ENCODE data around the gene CACNA2D1. TPM values are rescaled to one million over a fixed set of nuclear protein-coding genes. Genes with fewer than 3 reads are reported as not detected.

CACNA2D1 gene
- total and polyA plus RNA-seq, 7 experiments from 2014 or later: not detected

DNA sequence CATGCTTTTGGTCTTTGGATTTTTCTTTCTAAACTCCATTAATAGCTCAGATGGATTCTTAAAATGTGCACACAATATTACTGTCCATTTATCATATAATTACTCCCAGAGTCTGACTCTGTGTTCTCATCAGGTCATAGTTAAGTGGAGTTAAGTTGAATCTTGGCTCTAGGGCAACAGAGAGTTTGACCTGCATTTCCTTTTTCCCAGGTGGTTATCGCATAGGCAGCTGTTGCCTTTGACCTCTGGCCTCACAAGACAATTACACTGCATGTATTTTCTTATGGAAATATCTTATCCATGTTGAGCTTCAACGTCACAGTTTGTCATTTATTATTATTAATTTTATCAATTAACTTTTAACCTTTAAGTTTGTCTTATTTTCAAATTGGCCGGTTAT, 436.3 kb downstream of the CACNA2D1 start:
- Mint-ChIP-seq H3K9me3 (peaks cover 0 to 2% (median 0%) of the 10 kb centered on the region in 11 donors), H3K36me3 (no peaks in the 10 kb centered on the region), H3K27ac (no peak overlapping the region), H3K4me1 (no peaks in the 10 kb centered on the region), H3K4me3 (no peak overlapping the region), H3K27me3 (no peaks in the 10 kb centered on the region)
- ChIA-PET CTCF (no interaction called here), POLR2A (no interaction called here)
- intact Hi-C loops (cut with micrococcal nuclease): no loop called here
- Histone ChIP-seq H3K4me1 (ENCODE audit: control insufficient read depth in 2 of 2, insufficient read depth in 2 of 2, low read length in 2 of 2) (no peaks in the 10 kb centered on the region), H3K27ac (ENCODE audit: low read depth, low read length) (no peak overlapping the region), H3K27me3 (ENCODE audit: control insufficient read depth in 2 of 2, insufficient read depth in 2 of 2, low read length in 2 of 2) (no peaks in the 10 kb centered on the region), H3K9me3 (ENCODE audit: control insufficient read depth in 2 of 3, low read length in 3 of 3) (no peaks in the 10 kb centered on the region), H3K36me3 (ENCODE audit: control insufficient read depth in 2 of 3, insufficient read depth in 3 of 3, low read length in 3 of 3) (no peaks in the 10 kb centered on the region), H3K4me3 (ENCODE audit: low read length) (no peak overlapping the region)
- DNase-seq: no peak
- no peak for ATAC-seq

DNA sequence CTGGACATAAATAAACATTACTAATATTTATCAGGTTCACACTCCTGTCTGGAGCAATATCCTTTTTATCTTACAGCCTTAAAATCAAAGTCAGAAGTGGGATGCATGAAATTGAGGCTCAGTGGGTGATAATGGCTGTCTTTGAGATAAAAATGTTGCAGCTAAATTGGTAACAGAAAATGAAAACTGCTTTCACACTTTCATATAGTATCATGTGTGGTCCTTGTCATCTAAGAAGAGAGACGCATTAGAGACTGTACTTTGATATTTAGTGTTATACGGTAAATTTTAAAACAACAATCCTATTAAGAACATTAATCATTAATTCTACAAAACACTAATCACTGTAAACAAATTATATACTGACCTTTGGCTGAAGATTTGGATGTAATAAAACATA, 438.5 kb downstream of the CACNA2D1 start:
- Histone ChIP-seq H3K27me3 (ENCODE audit: control insufficient read depth in 2 of 2, insufficient read depth in 2 of 2, low read length in 2 of 2) (no peaks in the 10 kb centered on the region), H3K4me1 (ENCODE audit: control insufficient read depth in 2 of 2, insufficient read depth in 2 of 2, low read length in 2 of 2) (no peaks in the 10 kb centered on the region), H3K27ac (ENCODE audit: low read depth, low read length) (no peak overlapping the region), H3K36me3 (ENCODE audit: control insufficient read depth in 2 of 3, insufficient read depth in 3 of 3, low read length in 3 of 3) (no peaks in the 10 kb centered on the region), H3K9me3 (ENCODE audit: control insufficient read depth in 2 of 3, low read length in 3 of 3) (no peaks in the 10 kb centered on the region), H3K4me3 (ENCODE audit: low read length) (no peak overlapping the region)
- Mint-ChIP-seq H3K27me3 (no peaks in the 10 kb centered on the region), H3K36me3 (no peaks in the 10 kb centered on the region), H3K4me3 (no peak overlapping the region), H3K9me3 (peaks cover 0 to 2% (median 0%) of the 10 kb centered on the region in 11 donors), H3K27ac (no peak overlapping the region), H3K4me1 (no peaks in the 10 kb centered on the region)
- DNase-seq (no peak), ATAC-seq (no peak)
- POLR2A ChIA-PET: no interaction called here
- CTCF ChIA-PET: no interaction called here
- intact Hi-C loops (cut with micrococcal nuclease): no loop called here

DNA sequence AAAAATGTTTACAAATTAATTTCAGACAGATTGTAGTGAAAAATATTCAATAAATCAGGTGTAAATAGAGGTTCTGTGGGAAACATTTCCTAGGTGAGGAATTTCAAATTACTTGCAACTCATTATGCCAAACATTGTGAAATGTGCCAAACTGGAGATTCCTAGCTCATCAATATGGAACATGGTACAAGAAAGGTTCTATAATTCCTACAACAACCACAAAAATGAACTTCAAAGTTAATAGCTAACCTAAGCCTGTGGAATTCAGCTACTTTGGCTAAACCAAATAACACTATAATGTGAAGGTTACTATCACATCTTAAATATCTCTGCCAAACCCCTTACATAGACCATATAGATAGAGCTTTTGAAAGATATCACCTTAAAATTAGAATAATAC, 450.4 kb downstream of the CACNA2D1 start:
- Histone ChIP-seq H3K9me3 (ENCODE audit: control insufficient read depth in 2 of 3, low read length in 3 of 3) (no peaks in the 10 kb centered on the region), H3K27ac (ENCODE audit: low read depth, low read length) (no peak overlapping the region), H3K4me1 (ENCODE audit: control insufficient read depth in 2 of 2, insufficient read depth in 2 of 2, low read length in 2 of 2) (no peaks in the 10 kb centered on the region), H3K27me3 (ENCODE audit: control insufficient read depth in 2 of 2, insufficient read depth in 2 of 2, low read length in 2 of 2) (no peaks in the 10 kb centered on the region), H3K4me3 (ENCODE audit: low read length) (no peak overlapping the region), H3K36me3 (ENCODE audit: control insufficient read depth in 2 of 3, insufficient read depth in 3 of 3, low read length in 3 of 3) (no peaks in the 10 kb centered on the region)
- no peaks in the 10 kb centered on the region for H3K36me3 Mint-ChIP-seq
- intact Hi-C loops (cut with micrococcal nuclease): no loop called here
- DNase-seq (no peak), ATAC-seq (no peak)
- ChIA-PET CTCF (no interaction called here), POLR2A (no interaction called here)
- no peak overlapping the region for H3K4me3 Mint-ChIP-seq
- H3K4me1 Mint-ChIP-seq: no peaks in the 10 kb centered on the region
- H3K27ac Mint-ChIP-seq: no peak overlapping the region
- no peaks in the 10 kb centered on the region for H3K9me3 Mint-ChIP-seq
- H3K27me3 Mint-ChIP-seq: no peaks in the 10 kb centered on the region

DNA sequence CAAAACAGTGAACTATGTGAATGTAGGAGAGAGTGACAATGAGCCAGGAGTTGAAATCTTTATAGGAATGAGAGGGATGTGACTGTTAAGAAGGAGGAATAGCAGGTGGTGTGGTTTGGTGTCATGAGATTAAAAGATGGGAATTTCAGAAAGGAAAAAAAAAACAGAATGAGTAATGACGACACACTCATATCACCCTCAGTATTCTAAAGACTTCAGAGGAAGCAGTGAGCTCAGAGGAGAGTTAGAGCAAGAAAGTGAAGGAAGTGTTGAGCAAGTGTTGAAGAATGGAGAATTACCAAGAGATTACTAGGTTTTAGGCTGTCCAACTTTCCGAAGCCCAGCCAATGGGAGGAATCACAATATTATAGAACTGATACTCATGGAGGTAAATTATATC, 453.2 kb downstream of the CACNA2D1 start:
- POLR2A ChIA-PET: no interaction called here
- Histone ChIP-seq H3K36me3 (ENCODE audit: control insufficient read depth in 2 of 3, insufficient read depth in 3 of 3, low read length in 3 of 3) (no peaks in the 10 kb centered on the region), H3K27me3 (ENCODE audit: control insufficient read depth in 2 of 2, insufficient read depth in 2 of 2, low read length in 2 of 2) (no peaks in the 10 kb centered on the region), H3K9me3 (ENCODE audit: control insufficient read depth in 2 of 3, low read length in 3 of 3) (no peaks in the 10 kb centered on the region), H3K4me1 (ENCODE audit: control insufficient read depth in 2 of 2, insufficient read depth in 2 of 2, low read length in 2 of 2) (no peaks in the 10 kb centered on the region), H3K4me3 (ENCODE audit: low read length) (no peak overlapping the region), H3K27ac (ENCODE audit: low read depth, low read length) (no peak overlapping the region)
- ATAC-seq (no peak), DNase-seq (no peak)
- Mint-ChIP-seq H3K4me3 (no peak overlapping the region), H3K27ac (no peak overlapping the region), H3K36me3 (no peaks in the 10 kb centered on the region), H3K4me1 (no peaks in the 10 kb centered on the region), H3K9me3 (no peaks in the 10 kb centered on the region), H3K27me3 (no peaks in the 10 kb centered on the region)
- intact Hi-C loops (cut with micrococcal nuclease): no loop called here
- CTCF ChIA-PET: no interaction called here

DNA sequence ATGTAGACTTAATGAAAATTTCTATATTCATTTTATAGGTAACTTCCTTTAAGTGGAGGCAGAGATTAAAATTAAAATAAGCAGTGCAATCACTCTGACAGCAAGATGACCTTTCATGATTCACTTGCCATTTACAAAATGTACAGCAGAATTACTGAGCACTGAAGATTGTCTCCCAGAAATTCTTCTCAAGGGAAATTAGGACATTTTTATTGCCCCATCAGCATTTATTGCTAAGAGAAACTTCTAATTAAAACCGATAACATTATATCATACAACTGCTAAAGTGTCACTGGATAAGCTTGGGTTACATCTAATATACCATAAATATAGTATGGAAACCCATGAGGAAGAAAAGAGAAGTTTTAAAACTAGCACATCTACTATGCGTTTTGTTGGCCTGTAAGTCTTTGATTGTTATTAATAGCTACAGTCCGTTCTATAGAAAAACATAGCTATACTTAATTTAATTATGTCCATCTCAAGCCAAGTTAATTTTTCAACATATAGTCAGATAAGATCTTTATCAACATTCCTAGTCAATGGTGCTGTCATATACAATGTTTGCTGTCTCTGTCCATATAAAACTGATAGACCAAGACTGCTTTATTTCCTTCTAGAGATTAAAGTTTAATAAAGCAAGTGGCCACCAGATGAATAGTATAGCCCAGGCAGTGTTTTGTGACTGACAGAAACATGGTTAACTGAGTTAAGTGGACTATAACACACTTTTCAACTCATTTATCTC, 456.7 kb downstream of the CACNA2D1 start:
- no peak overlapping the region for H3K4me3 ChIP-seq (ENCODE audit: low read length)
- ChIA-PET CTCF (no interaction called here), POLR2A (no interaction called here)
- H3K9me3 ChIP-seq (ENCODE audit: control insufficient read depth in 2 of 3, low read length in 3 of 3): no peaks in the 10 kb centered on the region
- Mint-ChIP-seq H3K9me3 (no peaks in the 10 kb centered on the region), H3K27ac (no peak overlapping the region), H3K27me3 (no peaks in the 10 kb centered on the region), H3K4me3 (no peak overlapping the region), H3K36me3 (no peaks in the 10 kb centered on the region), H3K4me1 (no peaks in the 10 kb centered on the region)
- intact Hi-C loops (cut with micrococcal nuclease): no loop called here
- ATAC-seq (no peak), DNase-seq (no peak)
- H3K27ac ChIP-seq (ENCODE audit: low read depth, low read length): no peak overlapping the region
- no peaks in the 10 kb centered on the region for H3K4me1 ChIP-seq (ENCODE audit: control insufficient read depth in 2 of 2, insufficient read depth in 2 of 2, low read length in 2 of 2)
- no peaks in the 10 kb centered on the region for H3K27me3 ChIP-seq (ENCODE audit: control insufficient read depth in 2 of 2, insufficient read depth in 2 of 2, low read length in 2 of 2)
- no peaks in the 10 kb centered on the region for H3K36me3 ChIP-seq (ENCODE audit: control insufficient read depth in 2 of 3, insufficient read depth in 3 of 3, low read length in 3 of 3)

DNA sequence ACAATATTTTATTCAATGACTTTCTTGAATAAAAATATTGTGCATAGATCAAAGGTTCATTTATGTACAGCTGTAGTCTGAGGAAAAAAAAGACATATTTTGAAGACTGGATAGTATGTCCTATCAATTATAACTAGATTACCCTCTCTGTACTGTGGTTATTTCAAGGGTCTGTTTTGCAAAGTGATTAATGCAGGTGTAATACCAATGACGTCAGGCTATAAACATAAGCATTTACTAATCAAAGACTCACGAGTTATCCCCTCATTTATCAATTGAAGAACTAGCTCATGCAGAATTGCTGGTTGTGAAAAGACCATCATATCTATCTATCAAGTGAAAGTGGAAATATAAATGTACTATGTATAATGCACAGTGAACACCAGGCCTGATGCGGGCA, 460.2 kb downstream of the CACNA2D1 start:
- Histone ChIP-seq H3K4me1 (ENCODE audit: control insufficient read depth in 2 of 2, insufficient read depth in 2 of 2, low read length in 2 of 2) (no peaks in the 10 kb centered on the region), H3K4me3 (ENCODE audit: low read length) (no peak overlapping the region), H3K9me3 (ENCODE audit: control insufficient read depth in 2 of 3, low read length in 3 of 3) (no peaks in the 10 kb centered on the region), H3K27me3 (ENCODE audit: control insufficient read depth in 2 of 2, insufficient read depth in 2 of 2, low read length in 2 of 2) (no peaks in the 10 kb centered on the region), H3K36me3 (ENCODE audit: control insufficient read depth in 2 of 3, insufficient read depth in 3 of 3, low read length in 3 of 3) (no peaks in the 10 kb centered on the region), H3K27ac (ENCODE audit: low read depth, low read length) (no peak overlapping the region)
- no peaks in the 10 kb centered on the region for H3K4me1 Mint-ChIP-seq
- no peaks in the 10 kb centered on the region for H3K36me3 Mint-ChIP-seq
- H3K4me3 Mint-ChIP-seq: no peak overlapping the region
- ChIA-PET POLR2A (no interaction called here), CTCF (no interaction called here)
- intact Hi-C loops (cut with micrococcal nuclease): no loop called here
- no peak overlapping the region for H3K27ac Mint-ChIP-seq
- ATAC-seq (no peak), DNase-seq (no peak)
- H3K27me3 Mint-ChIP-seq: no peaks in the 10 kb centered on the region
- peaks cover 0 to 6% (median 0%) of the 10 kb centered on the region in 11 donors for H3K9me3 Mint-ChIP-seq

DNA sequence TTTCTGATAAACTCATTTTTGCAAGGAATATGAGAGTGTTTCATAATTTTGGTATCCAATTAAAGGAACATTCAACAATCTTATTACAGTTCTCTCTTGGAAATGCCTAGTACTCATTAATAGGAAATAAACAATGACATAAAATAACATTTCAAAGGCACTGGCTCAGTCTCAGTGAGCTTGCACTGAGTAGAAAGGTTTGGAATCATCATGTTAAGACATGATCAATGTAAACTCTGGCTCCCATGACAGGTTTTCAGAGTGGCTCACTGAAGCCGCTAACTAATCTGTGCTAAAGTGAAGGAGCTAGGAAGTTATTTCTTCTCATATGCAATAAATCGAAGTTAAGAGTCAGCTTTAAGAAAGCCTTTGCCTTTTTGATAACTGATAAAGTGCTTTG, 470.5 kb downstream of the CACNA2D1 start:
- ChIA-PET POLR2A (no interaction called here), CTCF (no interaction called here)
- no peak for ATAC-seq
- Histone ChIP-seq H3K36me3 (ENCODE audit: control insufficient read depth in 2 of 3, insufficient read depth in 3 of 3, low read length in 3 of 3) (no peaks in the 10 kb centered on the region), H3K4me1 (ENCODE audit: control insufficient read depth in 2 of 2, insufficient read depth in 2 of 2, low read length in 2 of 2) (no peaks in the 10 kb centered on the region), H3K27ac (ENCODE audit: low read depth, low read length) (no peak overlapping the region), H3K27me3 (ENCODE audit: control insufficient read depth in 2 of 2, insufficient read depth in 2 of 2, low read length in 2 of 2) (no peaks in the 10 kb centered on the region), H3K4me3 (ENCODE audit: low read length) (no peak overlapping the region), H3K9me3 (ENCODE audit: control insufficient read depth in 2 of 3, low read length in 3 of 3) (no peaks in the 10 kb centered on the region)
- H3K9me3 Mint-ChIP-seq: peaks cover 0 to 4% (median 0%) of the 10 kb centered on the region in 11 donors
- H3K4me1 Mint-ChIP-seq: no peaks in the 10 kb centered on the region
- H3K4me3 Mint-ChIP-seq: no peak overlapping the region
- intact Hi-C loops (cut with micrococcal nuclease): no loop called here
- no peak overlapping the region for H3K27ac Mint-ChIP-seq
- no peak for DNase-seq
- no peaks in the 10 kb centered on the region for H3K36me3 Mint-ChIP-seq
- no peaks in the 10 kb centered on the region for H3K27me3 Mint-ChIP-seq

All from naive thymus-derived CD4-positive, alpha-beta T cell (primary cell).